Spleen (tissue), 7 donors: ENCODE results near the gene C1orf141.

ENCODE experiments used
- POLR2A ChIP-seq, 3 donors: fragments of 450-650 bp; IDR thresholded peaks; one replicate each; pipeline ENCODE4 v1.5.1; 2017; ENCODE audit warnings: antibody characterized with exemption in 3 of 3, mild to moderate bottlenecking in 1 of 3
- POLR2AphosphoS5 ChIP-seq, 3 donors: sonication (generic); formaldehyde crosslinking; IDR thresholded peaks; one replicate each; pipeline ENCODE4 v1.5.1; 2017; ENCODE audit warnings: antibody characterized with exemption in 3 of 3
- TF ChIP-seq, protein P1 (sequence below), 11 experiments: fragments of 200-600 bp in 7 of 11; fragments of 450-650 bp in 4 of 11; sonication (generic) in 4 of 11; IDR thresholded peaks in 8 of 11; conservative IDR thresholded peaks in 3 of 11; 1 replicate in 7 of 11; 2 replicates in 4 of 11; pipeline versions ENCODE4 v1.4.0 to v1.8.0; 2016 to 2021; ENCODE audit warnings: antibody characterized with exemption in 11 of 11, inconsistent platforms in 4 of 11, mild to moderate bottlenecking in 1 of 11
- donor health status: DM: no; HTN: no; CAD: no; lungs with moderate emphysema.
- donor health status: DM: no; HTN: no; CAD: no.
- donor health status: DM: no; HTN: no; CAD: no.

DNA sequence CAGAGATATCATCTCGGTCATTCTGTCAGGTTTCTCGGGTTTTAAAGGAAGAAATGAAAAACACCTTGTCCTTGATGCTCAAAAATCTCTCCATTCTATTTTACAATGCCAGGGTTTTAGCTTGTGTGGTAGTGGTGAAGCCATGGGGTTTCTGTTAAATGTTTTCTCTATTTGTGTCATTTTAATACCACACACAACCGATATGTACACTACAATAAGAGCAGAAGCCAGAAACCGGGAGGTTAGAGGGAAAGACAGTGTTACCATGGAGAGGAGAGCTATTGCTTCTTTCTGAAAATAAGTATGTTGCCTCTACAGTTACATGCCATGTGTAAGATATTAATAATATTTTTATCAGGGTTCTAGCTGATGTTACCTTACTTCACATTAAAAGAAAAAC lies 83.6 kb downstream of the C1orf141 start:
- TF ChIP-seq, protein P1, sequence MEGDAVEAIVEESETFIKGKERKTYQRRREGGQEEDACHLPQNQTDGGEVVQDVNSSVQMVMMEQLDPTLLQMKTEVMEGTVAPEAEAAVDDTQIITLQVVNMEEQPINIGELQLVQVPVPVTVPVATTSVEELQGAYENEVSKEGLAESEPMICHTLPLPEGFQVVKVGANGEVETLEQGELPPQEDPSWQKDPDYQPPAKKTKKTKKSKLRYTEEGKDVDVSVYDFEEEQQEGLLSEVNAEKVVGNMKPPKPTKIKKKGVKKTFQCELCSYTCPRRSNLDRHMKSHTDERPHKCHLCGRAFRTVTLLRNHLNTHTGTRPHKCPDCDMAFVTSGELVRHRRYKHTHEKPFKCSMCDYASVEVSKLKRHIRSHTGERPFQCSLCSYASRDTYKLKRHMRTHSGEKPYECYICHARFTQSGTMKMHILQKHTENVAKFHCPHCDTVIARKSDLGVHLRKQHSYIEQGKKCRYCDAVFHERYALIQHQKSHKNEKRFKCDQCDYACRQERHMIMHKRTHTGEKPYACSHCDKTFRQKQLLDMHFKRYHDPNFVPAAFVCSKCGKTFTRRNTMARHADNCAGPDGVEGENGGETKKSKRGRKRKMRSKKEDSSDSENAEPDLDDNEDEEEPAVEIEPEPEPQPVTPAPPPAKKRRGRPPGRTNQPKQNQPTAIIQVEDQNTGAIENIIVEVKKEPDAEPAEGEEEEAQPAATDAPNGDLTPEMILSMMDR (IDR thresholded peaks at IDR 0.05 in 8 of 11, conservative IDR thresholded peaks at IDR 0.05 in 3 of 11), result no peak
- TF ChIP-seq POLR2AphosphoS5 (IDR thresholded peaks at IDR 0.05) (no peak), POLR2A (IDR thresholded peaks at IDR 0.05) (no peak)
